HUES64 (cell line): ENCODE measurements around the gene ADGRL3.

Experiments used
- H3K27ac ChIP-seq: 2 replicates; pipeline ENCODE4 v1.7.0; 2013; ENCODE audit warnings: low read depth, low read length, inconsistent platforms
- H3K27me3 ChIP-seq: 2 replicates; pipeline ENCODE4 v1.6.1; 2013; ENCODE audit warnings: mild to moderate bottlenecking, low read length; ENCODE audit not compliant: insufficient read depth
- H3K36me3 ChIP-seq: 2 replicates; pipeline ENCODE4 v1.6.1; 2013; ENCODE audit warnings: mild to moderate bottlenecking, low read length; ENCODE audit not compliant: insufficient read depth
- H3K4me1 ChIP-seq: 2 replicates; pipeline ENCODE4 v1.6.1; 2013; ENCODE audit warnings: mild to moderate bottlenecking, low read length, moderate library complexity; ENCODE audit not compliant: insufficient read depth
- H3K4me3 ChIP-seq: 2 replicates; pipeline ENCODE4 v1.5.1; 2013; ENCODE audit warnings: mild to moderate bottlenecking, low read length, moderate library complexity
- H3K9ac ChIP-seq: 2 replicates; pipeline ENCODE4 v1.6.1; 2013; ENCODE audit warnings: mild to moderate bottlenecking, low read depth, low read length
- H3K9me3 ChIP-seq: 2 replicates; pipeline ENCODE4 v1.6.1; 2013; ENCODE audit warnings: low read depth, low read length; ENCODE audit not compliant: insufficient read depth
- WGBS: fragments of 150-250, 120-280 bp; methylation state at CpG from one replicate; pipeline ENCODE4 v1.1.7; 2013; ENCODE audit warnings: missing lambda C conversion rate; 5-methylcytosine and 5-hydroxymethylcytosine counted together

Gene ADGRL3

DNA sequence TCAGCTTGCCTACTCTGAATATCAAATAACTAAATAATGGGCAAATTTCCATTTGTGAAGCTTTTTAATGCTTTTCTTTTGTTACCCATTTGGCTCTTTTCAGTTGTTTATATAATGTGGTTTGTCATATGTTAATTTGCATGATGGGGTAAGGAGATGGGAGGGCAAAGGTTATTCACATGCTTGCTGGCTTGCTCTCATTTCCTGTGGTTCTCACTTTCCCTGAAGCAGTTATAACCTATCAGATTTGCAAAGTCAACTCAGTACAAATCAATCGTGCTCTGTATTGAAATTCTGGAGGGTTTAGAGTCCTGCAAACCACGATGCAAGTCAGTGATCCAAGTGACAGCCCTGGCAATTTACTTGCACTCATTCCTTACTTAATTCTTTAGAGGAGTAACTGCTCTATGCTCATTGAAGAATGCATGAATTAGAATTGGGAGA lies 711.2 kb downstream of the ADGRL3 start:
- whole genome bisulfite sequencing: 3% methylated on average over 2 of the region's 2 CpGs

DNA sequence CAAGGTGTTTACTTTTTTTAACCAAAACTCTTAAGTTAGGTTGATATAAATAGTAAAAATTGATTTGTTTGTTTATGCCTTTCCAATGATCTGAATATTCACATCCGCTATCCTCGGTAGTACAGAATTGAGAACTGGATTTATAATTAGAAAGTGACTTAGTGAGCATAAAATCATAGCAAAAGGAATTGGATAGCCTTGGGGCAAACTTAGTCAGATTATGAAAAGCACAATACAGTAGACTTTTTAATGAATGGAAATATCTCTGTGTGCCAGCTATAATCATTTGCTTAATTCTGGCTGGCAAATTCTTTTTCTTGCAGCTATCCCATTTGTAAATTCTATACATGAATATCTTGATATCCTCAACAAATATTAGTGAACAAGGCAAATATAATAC lies 713.5 kb downstream of the ADGRL3 start:
- Histone ChIP-seq H3K27ac (no peak overlapping the region), H3K4me3 (no peak overlapping the region), H3K9ac (no peak overlapping the region), H3K9me3 (no peaks in the 10 kb centered on the region), H3K36me3 (no peaks in the 10 kb centered on the region), H3K4me1 (peaks cover 71% of the 10 kb centered on the region), H3K27me3 (no peaks in the 10 kb centered on the region)
- WGBS: 98% methylated on average over 2 of the region's 2 CpGs

More for the DNA sequence above, 711.2 kb downstream of the ADGRL3 start:
- Histone ChIP-seq H3K9me3 (no peaks in the 10 kb centered on the region), H3K9ac (0 out of 2 replicates have a peak overlapping the region, but pooled peaks have one; percentile 17), H3K4me3 (peak overlapping the region; percentile 11; the same call in 1 of the 2 replicates), H3K4me1 (peaks cover 71% of the 10 kb centered on the region), H3K27me3 (no peaks in the 10 kb centered on the region), H3K27ac (peak overlapping the region; percentile 94), H3K36me3 (no peaks in the 10 kb centered on the region)

DNA sequence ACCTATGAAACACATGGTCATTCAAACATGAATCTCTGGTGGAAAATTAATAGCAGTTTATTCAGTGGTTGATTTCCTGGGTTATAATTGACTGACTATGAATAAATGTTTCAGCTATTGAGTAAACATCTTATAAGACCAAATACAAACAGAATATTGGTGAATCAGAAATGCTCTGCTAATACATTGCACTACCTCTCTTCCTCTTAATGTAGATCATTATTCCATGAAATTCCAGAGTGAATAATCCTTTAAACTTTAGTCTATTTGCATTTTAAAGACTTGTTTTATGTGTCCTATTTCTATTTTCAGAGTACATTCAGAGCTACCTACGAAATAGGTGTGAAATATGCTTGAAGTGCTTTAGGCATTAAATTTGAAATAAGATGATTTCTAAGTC lies 715.4 kb downstream of the ADGRL3 start:
- H3K36me3 ChIP-seq: no peaks in the 10 kb centered on the region
- 88% methylated on average over 1 of the region's 1 CpG for WGBS
- H3K27ac ChIP-seq: no peak overlapping the region
- peaks cover 54% of the 10 kb centered on the region for H3K4me1 ChIP-seq
- H3K9ac ChIP-seq: no peak overlapping the region
- H3K27me3 ChIP-seq: no peaks in the 10 kb centered on the region
- no peaks in the 10 kb centered on the region for H3K9me3 ChIP-seq
- no peak overlapping the region for H3K4me3 ChIP-seq

DNA sequence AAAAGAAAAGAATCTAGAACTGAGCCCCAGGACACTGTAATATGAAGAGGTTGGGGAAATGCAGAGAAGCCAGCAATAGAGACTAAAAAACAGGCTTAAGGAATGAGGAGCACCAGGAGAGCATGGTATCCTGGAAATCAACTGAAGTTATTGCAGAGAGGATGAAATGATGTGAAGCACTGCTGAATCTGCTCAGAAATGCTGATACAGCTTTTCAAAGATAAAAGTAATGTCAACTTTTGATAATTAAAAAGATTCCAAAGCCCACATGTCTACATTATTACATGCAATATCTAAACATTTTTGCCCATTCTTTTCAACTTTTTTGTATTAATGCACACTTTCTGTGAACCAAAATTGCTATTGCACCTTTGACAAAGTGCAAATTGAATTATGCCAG lies 718.4 kb downstream of the ADGRL3 start:
- H3K27me3 ChIP-seq: no peaks in the 10 kb centered on the region
- no peak overlapping the region for H3K9ac ChIP-seq
- peaks cover 40% of the 10 kb centered on the region for H3K4me1 ChIP-seq
- H3K9me3 ChIP-seq: no peaks in the 10 kb centered on the region
- H3K27ac ChIP-seq: no peak overlapping the region
- H3K4me3 ChIP-seq: no peak overlapping the region
- no peaks in the 10 kb centered on the region for H3K36me3 ChIP-seq

DNA sequence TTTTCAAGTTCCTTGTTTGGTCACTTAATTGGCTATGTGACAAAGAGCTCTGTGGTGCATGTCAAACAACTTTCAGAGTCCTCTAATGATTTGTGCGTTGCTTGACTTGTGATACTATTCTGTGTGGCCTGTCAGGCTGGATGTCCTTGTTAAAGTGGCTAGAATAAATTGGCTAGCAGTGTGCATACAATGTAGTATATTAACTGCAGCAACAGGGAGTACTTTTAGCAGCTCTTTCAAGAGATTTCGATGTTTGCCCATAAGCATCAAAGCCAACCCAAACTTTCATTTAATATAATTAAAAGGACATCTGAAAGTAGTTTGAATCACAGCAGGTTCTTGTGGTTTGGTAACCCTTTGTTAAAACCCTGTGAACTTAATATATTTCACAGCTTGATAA lies 718.9 kb downstream of the ADGRL3 start:
- no peak overlapping the region for H3K4me3 ChIP-seq
- no peak overlapping the region for H3K27ac ChIP-seq
- H3K27me3 ChIP-seq: no peaks in the 10 kb centered on the region
- 87% methylated on average over 1 of the region's 2 CpGs for WGBS
- H3K36me3 ChIP-seq: no peaks in the 10 kb centered on the region
- H3K9me3 ChIP-seq: no peaks in the 10 kb centered on the region
- H3K4me1 ChIP-seq: peaks cover 40% of the 10 kb centered on the region
- no peak overlapping the region for H3K9ac ChIP-seq

DNA sequence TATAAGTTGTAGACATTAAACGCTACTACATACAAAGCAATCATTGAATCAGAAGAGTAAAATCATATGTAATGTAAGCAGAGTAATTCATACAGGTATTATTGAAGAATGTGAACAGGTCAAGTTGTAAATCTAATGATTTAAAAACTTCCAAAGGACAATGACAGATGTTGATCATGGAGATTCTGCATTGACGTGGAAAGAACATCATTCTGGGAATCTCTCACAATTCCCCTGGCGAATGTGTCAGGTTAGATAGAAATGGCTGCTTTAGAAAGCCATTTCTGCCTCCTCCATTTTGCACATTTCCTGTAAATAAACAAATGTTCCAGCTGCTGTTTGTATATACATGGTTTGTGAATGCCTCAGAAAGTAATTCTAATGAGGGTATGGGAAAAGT lies 719.4 kb downstream of the ADGRL3 start:
- no peak overlapping the region for H3K27ac ChIP-seq
- no peaks in the 10 kb centered on the region for H3K27me3 ChIP-seq
- no peak overlapping the region for H3K4me3 ChIP-seq
- WGBS: 91% methylated on average over 2 of the region's 3 CpGs
- no peaks in the 10 kb centered on the region for H3K9me3 ChIP-seq
- H3K36me3 ChIP-seq: no peaks in the 10 kb centered on the region
- peaks cover 35% of the 10 kb centered on the region for H3K4me1 ChIP-seq
- H3K9ac ChIP-seq: no peak overlapping the region

DNA sequence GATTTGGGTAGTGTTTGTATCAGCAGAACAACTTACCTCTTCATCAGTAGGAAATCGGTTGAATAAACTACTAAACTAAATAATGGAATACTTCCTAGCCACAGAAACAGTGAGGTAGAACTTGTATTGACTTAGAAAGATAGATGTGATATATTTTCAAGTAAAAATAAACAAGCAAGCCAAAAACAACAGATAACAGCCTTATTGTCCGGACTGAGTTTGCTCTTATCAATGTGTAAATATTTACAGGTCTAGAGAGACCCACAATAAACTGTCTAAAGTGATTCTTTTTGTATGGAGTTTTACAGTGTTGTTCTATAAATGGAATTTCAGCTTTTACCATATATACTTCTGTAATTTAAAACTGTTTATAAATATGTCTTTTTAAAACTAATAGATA lies 721.8 kb downstream of the ADGRL3 start:
- no peaks in the 10 kb centered on the region for H3K9me3 ChIP-seq
- H3K4me1 ChIP-seq: peaks cover 20% of the 10 kb centered on the region
- WGBS: 67% methylated on average over 1 of the region's 2 CpGs
- H3K27ac ChIP-seq: no peak overlapping the region
- H3K36me3 ChIP-seq: no peaks in the 10 kb centered on the region
- H3K27me3 ChIP-seq: no peaks in the 10 kb centered on the region
- H3K9ac ChIP-seq: no peak overlapping the region
- no peak overlapping the region for H3K4me3 ChIP-seq

DNA sequence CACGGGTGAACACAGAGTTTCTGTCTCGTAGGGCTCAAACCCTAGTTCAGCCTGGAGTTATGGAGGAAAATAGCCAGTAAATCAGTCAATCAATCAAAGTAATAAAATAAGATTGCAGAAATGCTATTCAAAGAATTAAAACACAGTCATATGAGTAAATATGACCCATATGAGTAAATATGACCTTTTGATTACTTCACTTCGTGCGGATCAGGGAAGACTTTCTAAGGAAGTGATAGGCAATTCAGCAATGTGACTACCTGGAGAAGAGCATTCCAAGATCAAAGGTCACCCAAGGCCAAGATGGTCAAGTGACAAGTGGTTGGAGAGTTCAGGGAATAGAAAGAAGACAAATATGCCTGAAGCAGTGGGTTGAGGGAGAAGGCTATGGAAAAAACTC lies 722.6 kb downstream of the ADGRL3 start:
- H3K9ac ChIP-seq: no peak overlapping the region
- peaks cover 20% of the 10 kb centered on the region for H3K4me1 ChIP-seq
- H3K9me3 ChIP-seq: no peaks in the 10 kb centered on the region
- 88% methylated on average over 4 of the region's 4 CpGs for WGBS
- no peaks in the 10 kb centered on the region for H3K36me3 ChIP-seq
- no peak overlapping the region for H3K27ac ChIP-seq
- H3K27me3 ChIP-seq: no peaks in the 10 kb centered on the region
- H3K4me3 ChIP-seq: no peak overlapping the region

DNA sequence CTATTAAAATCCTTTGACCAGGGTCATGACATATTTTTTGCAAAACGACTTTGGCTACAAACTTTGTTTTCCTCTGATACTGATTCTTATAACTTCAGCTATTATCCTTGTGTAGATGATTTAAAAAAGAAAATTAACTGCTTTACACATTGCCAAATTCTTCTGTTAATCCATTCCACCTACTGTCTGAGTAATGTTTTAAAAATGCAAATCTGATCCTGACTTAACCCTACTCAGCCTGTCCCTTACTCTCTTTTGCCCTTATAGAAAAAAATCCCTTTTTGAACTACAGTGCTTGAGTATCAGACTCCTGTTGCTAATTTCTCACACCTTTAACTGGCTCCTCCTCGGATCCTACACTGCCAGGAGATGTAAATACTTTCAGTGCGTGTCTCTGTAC lies 723.1 kb downstream of the ADGRL3 start:
- Histone ChIP-seq H3K27me3 (no peaks in the 10 kb centered on the region), H3K27ac (no peak overlapping the region), H3K9ac (no peak overlapping the region), H3K9me3 (no peaks in the 10 kb centered on the region), H3K36me3 (no peaks in the 10 kb centered on the region), H3K4me3 (no peak overlapping the region), H3K4me1 (peaks cover 20% of the 10 kb centered on the region)
- WGBS: 57% methylated on average over 3 of the region's 3 CpGs

DNA sequence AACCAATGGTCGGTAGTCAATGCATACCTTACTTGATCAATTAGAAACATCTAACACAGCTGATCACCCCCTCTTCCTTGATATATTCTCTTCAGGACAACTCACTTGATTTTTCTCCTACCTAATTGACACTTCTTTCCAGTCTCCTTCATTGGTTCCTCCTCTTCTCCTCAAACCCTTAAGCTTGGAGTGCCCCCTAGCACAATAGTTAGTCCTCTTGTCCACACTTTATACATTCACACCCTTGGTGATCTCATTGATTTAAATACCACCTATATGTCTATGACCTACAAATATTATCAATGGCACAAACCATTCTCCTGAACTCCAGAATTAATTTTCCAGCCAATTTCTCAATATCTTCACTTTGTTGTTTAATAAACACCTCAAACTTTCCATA lies 724.0 kb downstream of the ADGRL3 start:
- H3K27me3 ChIP-seq: no peaks in the 10 kb centered on the region
- H3K9me3 ChIP-seq: no peaks in the 10 kb centered on the region
- peaks cover 20% of the 10 kb centered on the region for H3K4me1 ChIP-seq
- no peak overlapping the region for H3K27ac ChIP-seq
- 86% methylated on average over 1 of the region's 1 CpG for WGBS
- no peaks in the 10 kb centered on the region for H3K36me3 ChIP-seq
- no peak overlapping the region for H3K9ac ChIP-seq
- H3K4me3 ChIP-seq: no peak overlapping the region

DNA sequence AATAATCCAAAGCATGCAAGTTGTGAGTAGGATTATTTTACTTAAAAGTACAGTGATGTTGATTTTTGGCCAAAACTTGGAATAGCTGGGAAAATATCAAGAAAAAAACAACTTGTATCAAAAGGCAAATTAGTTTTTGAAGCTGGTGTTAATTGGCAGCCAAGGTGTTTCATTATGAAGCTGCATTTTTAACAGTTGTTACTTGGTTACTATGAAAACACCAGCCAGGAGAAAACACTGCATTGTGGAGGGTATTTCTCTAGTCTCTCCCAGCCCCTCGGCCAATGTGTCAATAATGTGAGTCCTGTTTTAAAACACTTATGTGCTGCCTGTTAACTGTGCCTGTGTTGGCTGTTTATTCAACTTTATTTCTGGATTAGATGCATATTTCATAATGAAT lies 733.4 kb downstream of the ADGRL3 start:
- Histone ChIP-seq H3K27ac (no peak overlapping the region), H3K9me3 (no peaks in the 10 kb centered on the region)
- WGBS: 94% methylated on average over 1 of the region's 1 CpG

DNA sequence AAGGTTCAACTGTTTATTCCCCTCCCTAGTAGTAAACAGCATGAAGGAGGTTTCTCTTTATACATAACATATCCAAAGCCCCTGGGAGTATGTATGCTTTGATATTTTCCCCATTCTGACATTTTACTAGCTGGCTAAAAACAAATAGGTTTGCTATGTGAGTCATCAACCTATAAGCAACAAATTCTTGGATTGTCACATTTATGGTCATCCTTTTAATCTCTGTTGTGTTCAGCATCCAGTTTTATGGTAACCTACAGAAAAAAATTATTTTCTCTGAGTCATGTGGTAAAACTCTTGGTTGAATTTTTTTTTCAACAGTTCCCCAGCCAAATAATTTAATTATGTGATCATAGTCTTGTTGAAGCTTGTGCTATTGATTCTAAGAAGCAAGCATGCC lies 734.1 kb downstream of the ADGRL3 start:
- Histone ChIP-seq H3K27ac (no peak overlapping the region), H3K4me1 (peaks cover 8% of the 10 kb centered on the region), H3K4me3 (no peak overlapping the region), H3K9ac (no peak overlapping the region), H3K9me3 (no peaks in the 10 kb centered on the region), H3K36me3 (no peaks in the 10 kb centered on the region), H3K27me3 (no peaks in the 10 kb centered on the region)

More for the DNA sequence above, 733.4 kb downstream of the ADGRL3 start:
- no peaks in the 10 kb centered on the region for H3K27me3 ChIP-seq
- no peak overlapping the region for H3K9ac ChIP-seq
- no peak overlapping the region for H3K4me3 ChIP-seq
- no peaks in the 10 kb centered on the region for H3K36me3 ChIP-seq
- H3K4me1 ChIP-seq: peaks cover 8% of the 10 kb centered on the region
